ENCODE data around the gene KIF2A. TPM values are rescaled to one million over a fixed set of nuclear protein-coding genes. Genes with fewer than 3 reads are reported as not detected.

Gene KIF2A
- total and polyA plus RNA-seq, 9 of the 15 experiments (the other 6 are each of a cell fraction or from before 2014, with no cell fraction given) = 42.6 to 126 (median 77.6) TPM

DNA sequence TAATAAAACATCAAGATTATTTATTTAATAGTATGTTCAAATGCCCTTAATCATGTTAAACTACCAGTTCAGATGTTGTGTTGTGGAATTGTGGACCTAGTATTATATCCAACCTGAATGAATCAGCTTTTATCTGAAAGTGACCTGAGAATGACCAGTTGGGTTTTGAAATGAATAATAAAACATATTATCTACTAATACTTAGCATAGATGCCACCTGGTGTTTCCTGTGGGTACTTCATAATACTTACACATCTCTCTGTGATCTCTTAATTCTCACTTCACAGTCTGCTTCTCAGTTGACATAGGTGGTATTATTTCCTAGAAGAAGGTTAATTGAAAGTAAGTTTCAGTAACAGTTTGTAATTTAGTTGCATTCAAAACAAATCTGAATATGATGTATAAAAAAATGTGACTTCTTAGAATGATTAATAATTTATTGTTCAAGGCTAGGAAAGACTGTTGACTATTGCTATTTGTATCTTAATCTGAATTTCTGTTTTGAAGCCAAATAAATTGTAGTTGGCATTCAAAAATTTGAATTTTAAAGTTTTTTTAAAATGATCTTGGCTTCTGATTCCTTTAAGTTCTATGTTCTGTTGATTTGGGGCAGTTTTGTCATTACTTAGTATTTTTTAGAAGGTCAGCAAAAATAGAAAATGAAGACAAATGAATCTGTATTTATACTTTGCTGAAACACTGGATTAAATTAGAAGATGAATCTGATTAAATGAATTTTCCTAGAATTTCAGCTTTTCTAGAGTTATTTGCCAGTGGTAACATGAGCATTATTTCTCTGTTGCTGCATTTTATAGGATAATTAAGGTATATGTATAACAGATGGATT is 48.2 kb downstream of the KIF2A start (continued):
- TF ChIP-seq ZBTB40 (IDR thresholded peaks at IDR 0.05) (no peak), ZBTB40 (CRISPR knock-in tag; IDR thresholded peaks at IDR 0.05) (no peak), NFE2 (IDR thresholded peaks at IDR 0.05; ENCODE audit: low read depth) (peak; percentile 19; the same call in 1 of the 2 replicates), RBM34 (IDR thresholded peaks at IDR 0.05; ENCODE audit: borderline replicate concordance, insufficient read depth, low read length) (no peak), FOSL1 (tag; conservative IDR thresholded peaks at IDR 0.05) (0 out of 2 replicates have a peak, but pooled peaks have one; percentile 9), ZNF436 (CRISPR knock-in tag; IDR thresholded peaks at IDR 0.05) (no peak), JUN (IDR thresholded peaks at IDR 0.05; ENCODE audit: borderline replicate concordance, low read depth, low read length) (no peak), JUN (CRISPR knock-in tag; IDR thresholded peaks at IDR 0.05; ENCODE audit: borderline replicate concordance) (no peak), DACH1 (IDR thresholded peaks at IDR 0.05; ENCODE audit: partially characterized antibody) (peak; percentile 78), MAFF (IDR thresholded peaks at IDR 0.05; ENCODE audit: low read length) (peak; percentile 21; the same call in 1 of the 2 replicates), ZNF75A (CRISPR knock-in tag; IDR thresholded peaks at IDR 0.05) (no peak), ZKSCAN1 (IDR thresholded peaks at IDR 0.05; ENCODE audit: low read depth, low read length) (no peak), SMC3 (conservative IDR thresholded peaks at IDR 0.05; ENCODE audit: insufficient read depth, low read depth, low read length) (peak; percentile 74; the same call in 1 of the 2 replicates)
- TF ChIP-seq, protein P1, sequence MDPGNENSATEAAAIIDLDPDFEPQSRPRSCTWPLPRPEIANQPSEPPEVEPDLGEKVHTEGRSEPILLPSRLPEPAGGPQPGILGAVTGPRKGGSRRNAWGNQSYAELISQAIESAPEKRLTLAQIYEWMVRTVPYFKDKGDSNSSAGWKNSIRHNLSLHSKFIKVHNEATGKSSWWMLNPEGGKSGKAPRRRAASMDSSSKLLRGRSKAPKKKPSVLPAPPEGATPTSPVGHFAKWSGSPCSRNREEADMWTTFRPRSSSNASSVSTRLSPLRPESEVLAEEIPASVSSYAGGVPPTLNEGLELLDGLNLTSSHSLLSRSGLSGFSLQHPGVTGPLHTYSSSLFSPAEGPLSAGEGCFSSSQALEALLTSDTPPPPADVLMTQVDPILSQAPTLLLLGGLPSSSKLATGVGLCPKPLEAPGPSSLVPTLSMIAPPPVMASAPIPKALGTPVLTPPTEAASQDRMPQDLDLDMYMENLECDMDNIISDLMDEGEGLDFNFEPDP (CRISPR knock-in tag; IDR thresholded peaks at IDR 0.05) = no peak
